Measurements from ENCODE around the gene L3MBTL4. TPM values are rescaled to one million over a fixed set of nuclear protein-coding genes. Genes with fewer than 3 reads are reported as not detected.

L3MBTL4 gene
- total RNA-seq, 2 experiments from 2014 or later = 0.05 TPM; not detected in 1

DNA sequence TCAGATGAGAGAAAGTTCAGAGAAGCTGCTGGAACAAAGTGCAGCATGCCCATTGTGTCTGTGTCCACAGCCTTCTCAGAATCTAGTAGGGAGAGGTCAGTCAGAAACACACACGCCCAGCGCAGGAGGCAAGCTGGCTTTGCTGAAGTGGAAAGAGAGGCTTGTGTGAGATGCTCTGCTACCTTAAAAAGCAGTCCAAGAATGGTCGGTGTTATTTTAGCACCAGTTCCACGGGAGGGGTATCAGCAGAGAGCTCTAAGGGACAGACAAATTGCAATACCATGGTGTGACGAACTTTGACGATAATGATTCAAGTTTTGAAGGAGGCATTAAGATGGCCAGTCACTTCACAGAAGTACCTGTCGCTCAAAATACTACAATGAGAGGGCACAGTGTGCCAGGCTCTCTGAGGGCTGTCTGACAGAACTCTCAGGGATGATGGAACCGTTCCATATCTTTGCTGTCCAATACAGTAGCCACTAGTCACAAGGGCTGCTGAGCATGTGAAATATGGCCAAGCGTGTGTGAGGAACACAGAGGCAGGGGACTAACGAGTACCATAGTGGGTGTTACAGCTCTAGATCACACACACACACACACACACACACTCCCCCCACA lies 281.9 kb downstream of the L3MBTL4 start:
- no peaks in the 10 kb centered on the region for H3K27me3 Mint-ChIP-seq
- no peak for ATAC-seq
- DNase-seq = no peak

DNA sequence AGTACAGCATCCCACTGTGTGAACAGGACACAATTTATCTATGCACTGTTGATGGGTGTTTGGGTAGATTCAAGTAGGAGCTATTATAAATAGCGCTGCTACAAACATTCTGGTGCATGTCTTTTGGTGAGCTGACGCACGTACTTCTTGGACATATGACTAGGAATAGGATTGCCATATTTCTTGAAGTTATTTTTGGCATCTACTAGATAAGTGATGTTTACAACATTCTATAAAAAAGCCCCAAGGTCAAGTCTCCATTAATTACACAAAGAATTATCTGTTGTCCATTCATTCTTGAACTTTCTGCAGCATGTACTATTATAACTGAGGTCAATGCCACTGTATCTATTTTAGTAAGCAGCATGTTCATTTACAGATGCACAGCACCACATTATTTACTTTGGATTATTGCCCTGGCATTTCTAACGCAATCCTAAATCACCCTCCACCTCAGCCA lies 293.9 kb downstream of the L3MBTL4 start:
- CTCF ChIA-PET = no interaction called here
- Mint-ChIP-seq H3K36me3 (no peaks in the 10 kb centered on the region), H3K4me1 (no peaks in the 10 kb centered on the region), H3K4me3 (no peak overlapping the region), H3K9me3 (ENCODE audit: low read depth) (peaks cover 8% of the 10 kb centered on the region), H3K27me3 (no peaks in the 10 kb centered on the region), H3K27ac (no peak overlapping the region)
- ATAC-seq (no peak), DNase-seq (no peak)

More for the DNA sequence above, 281.9 kb downstream of the L3MBTL4 start:
- CTCF ChIA-PET = no interaction called here
- H3K36me3 Mint-ChIP-seq = no peaks in the 10 kb centered on the region
- H3K4me3 Mint-ChIP-seq = no peak overlapping the region
- H3K9me3 Mint-ChIP-seq (ENCODE audit: low read depth) = peaks cover 7% of the 10 kb centered on the region
- H3K27ac Mint-ChIP-seq = no peak overlapping the region
- no peaks in the 10 kb centered on the region for H3K4me1 Mint-ChIP-seq

DNA sequence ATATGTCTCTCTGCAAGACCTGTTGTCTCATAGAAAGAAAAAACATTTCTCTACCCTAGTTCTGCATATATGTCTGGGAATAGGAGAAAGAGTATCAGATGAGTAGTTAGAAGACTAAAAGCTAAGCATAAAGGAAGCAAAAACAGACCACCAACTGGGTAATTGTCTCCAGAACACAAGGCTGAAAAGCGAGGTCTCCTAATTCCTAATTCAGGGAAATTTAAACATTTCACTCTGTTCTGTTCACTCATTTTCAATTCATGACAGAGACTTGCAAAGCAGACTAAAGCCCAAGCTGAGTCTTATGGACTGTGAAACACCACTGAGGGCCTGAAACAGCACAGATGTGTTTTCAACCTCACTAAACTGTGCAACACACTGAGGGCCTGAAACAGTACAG lies 294.9 kb downstream of the L3MBTL4 start:
- DNase-seq = no peak
- H3K4me1 Mint-ChIP-seq = no peaks in the 10 kb centered on the region
- no peak overlapping the region for H3K4me3 Mint-ChIP-seq
- no peaks in the 10 kb centered on the region for H3K27me3 Mint-ChIP-seq
- CTCF ChIA-PET = no interaction called here
- H3K9me3 Mint-ChIP-seq (ENCODE audit: low read depth) = peaks cover 10% of the 10 kb centered on the region
- no peak overlapping the region for H3K27ac Mint-ChIP-seq
- no peak for ATAC-seq
- no peaks in the 10 kb centered on the region for H3K36me3 Mint-ChIP-seq

DNA sequence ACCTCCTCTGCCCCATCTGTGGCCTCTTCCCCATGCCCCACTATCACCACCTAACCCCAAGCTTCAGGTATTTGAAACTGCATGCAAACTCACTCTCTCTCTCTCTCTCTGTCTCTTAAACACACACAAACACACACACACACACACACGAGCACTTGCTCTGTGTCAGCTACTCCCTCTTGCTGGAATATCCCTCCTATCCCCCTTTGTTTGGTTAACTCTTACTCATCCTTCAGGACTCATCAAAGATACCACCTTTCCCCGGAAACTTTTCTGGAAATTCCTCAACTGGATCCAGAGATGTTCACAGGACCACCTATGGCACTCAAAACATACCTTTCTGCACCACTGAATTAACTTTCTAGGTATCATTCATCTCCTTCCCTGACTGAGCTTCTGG lies 296.6 kb downstream of the L3MBTL4 start:
- H3K4me1 Mint-ChIP-seq = no peaks in the 10 kb centered on the region
- ATAC-seq = no peak
- no peak for DNase-seq
- no peak overlapping the region for H3K4me3 Mint-ChIP-seq
- no peak overlapping the region for H3K27ac Mint-ChIP-seq
- CTCF ChIA-PET = no interaction called here
- H3K36me3 Mint-ChIP-seq = no peaks in the 10 kb centered on the region
- H3K27me3 Mint-ChIP-seq = no peaks in the 10 kb centered on the region
- H3K9me3 Mint-ChIP-seq (ENCODE audit: low read depth) = peaks cover 12% of the 10 kb centered on the region

DNA sequence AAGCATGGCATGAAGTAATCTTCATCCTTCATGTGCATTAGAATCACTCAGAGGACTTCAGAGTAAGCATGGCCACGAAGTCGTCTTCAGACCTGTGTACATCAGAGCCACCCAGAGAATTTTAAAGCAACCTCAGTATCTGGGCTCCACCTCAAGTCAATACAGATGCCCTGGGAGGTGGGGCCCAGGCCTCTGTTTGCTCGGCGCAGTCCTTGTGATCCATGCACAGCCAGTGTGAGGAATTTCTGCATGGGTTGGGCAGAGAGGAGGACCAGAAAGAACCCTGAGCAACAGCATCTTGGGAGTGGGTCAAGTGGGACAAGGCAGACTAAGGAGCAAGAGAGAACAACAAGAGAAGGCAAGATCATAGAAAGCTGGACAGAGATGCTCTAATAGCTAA lies 299.0 kb downstream of the L3MBTL4 start:
- peaks cover 13% of the 10 kb centered on the region for H3K9me3 Mint-ChIP-seq (ENCODE audit: low read depth)
- H3K36me3 Mint-ChIP-seq = no peaks in the 10 kb centered on the region
- CTCF ChIA-PET = no interaction called here
- H3K4me1 Mint-ChIP-seq = no peaks in the 10 kb centered on the region
- H3K27me3 Mint-ChIP-seq = no peaks in the 10 kb centered on the region
- no peak for ATAC-seq
- H3K4me3 Mint-ChIP-seq = no peak overlapping the region
- no peak overlapping the region for H3K27ac Mint-ChIP-seq
- DNase-seq = no peak

DNA sequence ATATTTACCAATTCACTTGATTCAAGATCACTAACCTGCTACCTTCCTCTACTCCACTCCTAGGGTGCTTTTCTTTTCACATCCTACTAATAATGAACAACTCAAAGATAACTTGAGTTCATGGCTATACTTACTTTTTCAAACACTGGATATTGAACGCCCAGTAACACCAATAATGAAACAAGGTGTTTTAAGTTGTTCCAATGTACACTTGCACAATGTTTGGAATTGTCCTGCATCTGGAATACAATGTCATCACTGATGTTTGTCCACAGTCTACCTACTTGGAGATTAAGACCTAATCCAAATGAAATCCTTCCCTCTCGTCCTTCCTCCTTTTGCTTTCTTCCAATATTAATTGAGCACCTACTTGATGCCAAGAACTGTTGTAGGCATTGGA lies 301.1 kb downstream of the L3MBTL4 start:
- no peaks in the 10 kb centered on the region for H3K27me3 Mint-ChIP-seq

DNA sequence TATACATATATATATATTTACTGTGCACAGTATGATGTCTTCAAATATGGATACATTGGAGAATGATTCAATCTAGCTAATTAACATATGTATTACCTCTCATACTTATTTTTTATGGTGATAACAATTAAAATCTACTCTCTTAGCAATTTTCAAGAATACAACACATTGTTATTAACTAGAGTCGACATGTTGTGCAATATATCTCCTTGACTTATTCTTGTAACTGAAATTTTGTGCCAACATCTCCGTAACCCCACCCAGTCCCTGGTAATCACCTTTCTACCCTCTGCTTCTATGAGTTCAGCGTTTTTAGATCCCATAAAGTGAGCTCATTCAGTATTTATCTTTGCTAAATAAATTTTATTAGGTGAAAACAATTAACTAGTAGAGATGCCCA lies 303.0 kb downstream of the L3MBTL4 start:
- no peaks in the 10 kb centered on the region for H3K4me1 Mint-ChIP-seq
- CTCF ChIA-PET = no interaction called here
- H3K27me3 Mint-ChIP-seq = no peaks in the 10 kb centered on the region
- ATAC-seq (no peak), DNase-seq (no peak)
- H3K9me3 Mint-ChIP-seq (ENCODE audit: low read depth) = peaks cover 10% of the 10 kb centered on the region
- H3K36me3 Mint-ChIP-seq = no peaks in the 10 kb centered on the region
- H3K27ac Mint-ChIP-seq = no peak overlapping the region
- H3K4me3 Mint-ChIP-seq = no peak overlapping the region

More for the DNA sequence above, 301.1 kb downstream of the L3MBTL4 start:
- H3K4me1 Mint-ChIP-seq = no peaks in the 10 kb centered on the region
- DNase-seq = no peak
- H3K9me3 Mint-ChIP-seq (ENCODE audit: low read depth) = peaks cover 15% of the 10 kb centered on the region
- no peaks in the 10 kb centered on the region for H3K36me3 Mint-ChIP-seq
- no peak overlapping the region for H3K27ac Mint-ChIP-seq
- ATAC-seq = no peak
- CTCF ChIA-PET = no interaction called here
- H3K4me3 Mint-ChIP-seq = no peak overlapping the region

DNA sequence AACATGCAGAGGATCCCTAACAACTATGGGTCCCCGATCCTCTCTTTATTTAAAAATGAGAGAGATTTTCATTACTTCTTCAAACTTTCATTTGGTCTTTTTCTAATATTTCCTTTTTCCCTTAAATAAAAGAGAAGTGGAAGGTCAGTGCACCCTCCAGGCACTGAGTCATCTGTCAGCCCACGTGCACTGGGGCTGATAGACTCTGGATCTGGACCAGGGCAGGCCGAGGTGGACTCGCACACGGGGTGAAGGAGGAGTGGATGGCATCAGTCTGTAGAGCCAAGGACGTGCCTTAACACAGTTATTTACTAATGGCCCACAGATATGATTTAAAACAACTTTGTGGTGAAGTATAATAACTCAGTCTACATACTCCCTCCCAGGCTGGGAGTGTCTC lies 305.0 kb downstream of the L3MBTL4 start:
- peaks cover 7% of the 10 kb centered on the region for H3K9me3 Mint-ChIP-seq (ENCODE audit: low read depth)
- no peaks in the 10 kb centered on the region for H3K27me3 Mint-ChIP-seq
- CTCF ChIA-PET = no interaction called here
- DNase-seq (no peak), ATAC-seq (no peak)
- H3K27ac Mint-ChIP-seq = no peak overlapping the region
- H3K36me3 Mint-ChIP-seq = no peaks in the 10 kb centered on the region
- H3K4me3 Mint-ChIP-seq = no peak overlapping the region
- H3K4me1 Mint-ChIP-seq = no peaks in the 10 kb centered on the region

DNA sequence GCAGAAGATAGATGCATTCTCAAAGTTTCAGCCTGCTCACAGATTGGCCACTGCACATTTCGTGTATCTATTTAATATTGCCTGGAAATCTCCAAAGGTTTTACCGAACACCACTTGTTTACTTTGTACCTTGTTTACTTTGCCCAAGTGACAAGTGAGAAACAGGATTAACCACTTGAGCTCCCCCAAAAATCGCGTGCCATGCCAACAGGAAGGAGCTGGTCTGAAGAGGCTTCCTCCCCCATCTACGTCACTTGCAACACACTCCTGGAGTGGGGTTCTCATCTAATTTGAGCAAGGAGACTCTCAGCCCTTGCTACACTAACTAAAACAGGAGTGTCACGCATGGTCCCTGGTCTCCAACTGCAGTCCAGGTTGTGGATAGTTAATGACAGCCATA lies 306.9 kb downstream of the L3MBTL4 start:
- no peaks in the 10 kb centered on the region for H3K36me3 Mint-ChIP-seq
- ATAC-seq (no peak), DNase-seq (no peak)
- H3K27me3 Mint-ChIP-seq = no peaks in the 10 kb centered on the region
- H3K9me3 Mint-ChIP-seq (ENCODE audit: low read depth) = peaks cover 5% of the 10 kb centered on the region
- H3K27ac Mint-ChIP-seq = no peak overlapping the region
- no peaks in the 10 kb centered on the region for H3K4me1 Mint-ChIP-seq
- CTCF ChIA-PET = no interaction called here
- H3K4me3 Mint-ChIP-seq = no peak overlapping the region

DNA sequence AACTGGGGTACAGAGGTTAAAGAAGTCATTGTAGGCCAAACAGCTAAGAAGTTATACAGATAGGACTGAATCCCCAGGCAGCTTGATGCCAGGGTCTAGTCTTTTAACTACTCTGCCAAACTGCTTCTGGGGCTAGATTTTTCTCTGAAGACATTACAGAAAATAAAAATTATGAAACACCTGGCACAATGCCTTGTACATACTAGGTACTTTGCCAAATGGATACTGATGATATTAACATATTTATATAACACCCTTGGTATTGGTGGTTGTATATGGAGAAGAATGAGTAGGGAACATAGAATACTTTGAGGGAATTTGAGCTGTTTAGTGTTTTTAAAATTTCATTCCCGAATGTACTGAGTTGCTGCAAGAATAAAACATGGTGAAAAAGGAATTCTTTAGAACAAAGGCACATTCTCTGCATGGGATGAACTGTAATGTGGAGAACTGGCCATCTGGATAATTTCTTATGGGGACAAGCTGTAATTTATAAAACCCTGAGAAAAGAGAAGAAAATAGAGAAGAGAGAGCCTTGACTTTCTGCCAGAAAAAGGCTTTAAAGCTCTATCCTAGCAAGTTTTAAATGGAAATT lies 308.5 kb downstream of the L3MBTL4 start:
- H3K36me3 Mint-ChIP-seq = no peaks in the 10 kb centered on the region
- no peak for DNase-seq
- H3K27ac Mint-ChIP-seq = no peak overlapping the region
- H3K27me3 Mint-ChIP-seq = no peaks in the 10 kb centered on the region
- H3K4me1 Mint-ChIP-seq = no peaks in the 10 kb centered on the region
- peaks cover 4% of the 10 kb centered on the region for H3K9me3 Mint-ChIP-seq (ENCODE audit: low read depth)
- no peak for ATAC-seq
- no peak overlapping the region for H3K4me3 Mint-ChIP-seq
- CTCF ChIA-PET = no interaction called here

DNA sequence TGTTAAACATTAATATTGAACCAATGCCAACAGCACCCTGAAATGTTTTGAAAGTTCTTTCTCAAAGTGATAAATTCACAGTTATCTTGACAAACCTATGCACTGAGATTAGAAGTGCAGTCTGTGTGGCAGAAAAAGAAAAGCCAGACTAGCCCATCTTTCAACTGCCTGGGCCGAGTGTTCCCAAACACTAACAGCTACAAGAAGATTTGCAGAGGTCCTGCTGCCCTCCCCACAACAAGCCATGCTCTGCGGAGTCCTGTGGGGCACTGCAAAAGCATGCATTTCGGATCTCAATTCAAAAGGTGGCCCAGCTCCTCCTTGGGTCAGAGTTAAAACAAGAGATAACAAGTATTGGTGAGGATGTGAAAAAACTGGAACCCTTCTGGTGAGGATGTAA lies 311.0 kb downstream of the L3MBTL4 start:
- H3K27me3 Mint-ChIP-seq = no peaks in the 10 kb centered on the region
- H3K36me3 Mint-ChIP-seq = no peaks in the 10 kb centered on the region
- CTCF ChIA-PET = no interaction called here

DNA sequence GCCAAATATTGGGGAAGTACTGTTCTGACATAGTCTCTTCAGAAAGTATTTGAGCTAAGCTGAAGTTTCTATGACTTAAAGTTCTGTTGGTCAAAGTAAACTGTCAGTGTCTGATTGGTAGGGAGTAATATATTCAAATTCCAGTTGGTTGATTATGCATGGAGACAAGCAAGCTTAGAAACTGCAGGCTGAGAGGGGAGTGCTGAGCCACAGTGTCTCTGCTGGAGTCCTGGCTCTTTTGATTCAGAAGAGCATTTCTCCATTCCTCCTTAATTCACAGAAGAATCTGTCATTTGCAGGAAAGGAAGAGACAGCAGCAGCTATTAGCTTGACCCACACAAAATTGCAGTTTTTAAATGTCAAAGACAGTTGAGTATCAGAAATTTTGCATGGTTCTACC lies 318.0 kb downstream of the L3MBTL4 start:
- Mint-ChIP-seq H3K9me3 (ENCODE audit: low read depth) (peaks cover 14% of the 10 kb centered on the region), H3K27me3 (no peaks in the 10 kb centered on the region), H3K4me1 (no peaks in the 10 kb centered on the region), H3K4me3 (no peak overlapping the region), H3K27ac (no peak overlapping the region), H3K36me3 (no peaks in the 10 kb centered on the region)
- ATAC-seq (no peak), DNase-seq (no peak)
- CTCF ChIA-PET = no interaction called here

More for the DNA sequence above, 311.0 kb downstream of the L3MBTL4 start:
- Mint-ChIP-seq H3K4me1 (no peaks in the 10 kb centered on the region), H3K27ac (no peak overlapping the region), H3K9me3 (ENCODE audit: low read depth) (peaks cover 4% of the 10 kb centered on the region), H3K4me3 (no peak overlapping the region)
- ATAC-seq = no peak
- no peak for DNase-seq

DNA sequence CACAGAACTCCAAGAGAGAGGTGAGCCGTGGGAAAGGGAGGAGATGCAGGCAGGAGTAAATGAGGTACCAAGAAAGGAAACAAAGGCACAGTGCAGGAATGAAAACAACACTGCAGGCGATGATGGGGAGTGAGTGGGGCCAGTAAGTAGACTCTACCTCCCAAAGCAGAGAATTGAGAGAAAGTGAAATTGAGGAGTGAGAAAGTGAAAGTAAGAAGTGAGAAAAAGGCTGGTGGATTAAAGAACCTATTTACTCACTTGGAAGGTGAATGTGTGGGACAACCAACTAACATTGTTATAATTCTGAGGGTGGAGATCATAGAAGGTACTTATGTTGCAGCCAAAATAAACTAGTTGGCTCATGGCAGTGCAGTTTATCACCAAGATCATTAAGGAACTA lies 326.3 kb downstream of the L3MBTL4 start:
- no peaks in the 10 kb centered on the region for H3K27me3 Mint-ChIP-seq

DNA sequence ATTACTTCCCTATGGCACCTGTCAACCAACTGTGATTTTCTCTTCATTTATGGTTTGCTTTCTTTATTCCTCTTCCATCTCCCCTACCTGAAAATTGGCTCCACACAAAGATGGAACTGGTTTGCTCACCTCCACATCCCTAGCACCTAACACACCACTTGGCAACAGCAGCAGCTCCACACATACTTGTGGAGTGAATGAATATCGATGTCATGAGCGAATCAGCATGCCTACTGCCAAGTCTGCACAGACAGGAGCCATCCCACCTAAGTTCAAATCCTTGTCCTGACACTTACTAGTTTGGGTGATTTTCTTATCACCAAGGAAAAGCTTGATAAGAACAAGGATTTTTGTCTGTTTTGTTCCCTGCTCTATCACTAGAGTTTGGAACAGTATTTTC lies 328.0 kb downstream of the L3MBTL4 start:
- Mint-ChIP-seq H3K9me3 (ENCODE audit: low read depth) (peaks cover 5% of the 10 kb centered on the region), H3K4me3 (no peak overlapping the region), H3K27me3 (no peaks in the 10 kb centered on the region), H3K36me3 (no peaks in the 10 kb centered on the region), H3K27ac (no peak overlapping the region), H3K4me1 (no peaks in the 10 kb centered on the region)
- DNase-seq = no peak
- ATAC-seq = no peak
- CTCF ChIA-PET = no interaction called here

More for the DNA sequence above, 326.3 kb downstream of the L3MBTL4 start:
- no peak overlapping the region for H3K4me3 Mint-ChIP-seq
- H3K27ac Mint-ChIP-seq = no peak overlapping the region
- peaks cover 5% of the 10 kb centered on the region for H3K9me3 Mint-ChIP-seq (ENCODE audit: low read depth)
- DNase-seq (no peak), ATAC-seq (no peak)
- H3K4me1 Mint-ChIP-seq = no peaks in the 10 kb centered on the region
- no peaks in the 10 kb centered on the region for H3K36me3 Mint-ChIP-seq
- CTCF ChIA-PET = no interaction called here

Measured in activated CD8-positive, alpha-beta memory T cell treated with anti-CD3 and anti-CD28 coated beads, Interleukin-2, amount 10 ng/mL, durations not matched to agents 7 days and 5 days (primary cell).